Neural cell (in vitro differentiated cells): ENCODE data around the gene ERRFI1. TPM values are rescaled to one million over a fixed set of nuclear protein-coding genes. Genes with fewer than 3 reads are reported as not detected.

Experiments used
- H2AFZ ChIP-seq: fragments of 200-600, 300-800 bp; sonication (generic), shearing (Covaris generic); 2 replicates; pipeline ENCODE4 v1.6.0; 2014; ENCODE audit warnings: low read depth, mild to moderate bottlenecking, antibody characterized with exemption, low read length, moderate library complexity
- H3F3A ChIP-seq: fragments of 200-600 bp; shearing (Covaris generic); 2 replicates; pipeline ENCODE4 v1.6.1; 2016; ENCODE audit warnings: mild to moderate bottlenecking, moderate library complexity, mixed read lengths, antibody characterized with exemption, low read length; ENCODE audit not compliant: insufficient read depth, poor library complexity, severe bottlenecking
- H3K27ac ChIP-seq: fragments of 200-600, 300-800 bp; sonication (generic), shearing (Covaris generic); 2 replicates; pipeline ENCODE4 v1.5.1; 2014; ENCODE audit warnings: mild to moderate bottlenecking, low read length, moderate library complexity
- H3K27me3 ChIP-seq: fragments of 300-800, 200-600 bp; sonication (generic), shearing (Covaris generic); 2 replicates; pipeline ENCODE4 v1.6.0; 2014; ENCODE audit warnings: mild to moderate bottlenecking, low read depth, low read length, moderate library complexity; ENCODE audit not compliant: insufficient read depth
- H3K36me3 ChIP-seq: fragments of 300-800, 200-600 bp; sonication (generic), shearing (Covaris generic); 2 replicates; pipeline ENCODE4 v1.5.1; 2014; ENCODE audit warnings: mild to moderate bottlenecking, antibody characterized with exemption, low read length, moderate library complexity; ENCODE audit not compliant: insufficient read depth
- H3K4me2 ChIP-seq: fragments of 300-800, 200-600 bp; sonication (generic), shearing (Covaris generic); 2 replicates; pipeline ENCODE4 v1.6.0; 2014; ENCODE audit warnings: mild to moderate bottlenecking, low read length
- H3K4me3 ChIP-seq: fragments of 300-800, 200-600 bp; sonication (generic), shearing (Covaris generic); 2 replicates; pipeline ENCODE4 v1.5.1; 2014; ENCODE audit warnings: mild to moderate bottlenecking, low read length, moderate library complexity
- H3K79me2 ChIP-seq: fragments of 200-600 bp; shearing (Covaris generic); replicated peaks from 2 replicates; pipeline ENCODE4 v1.6.0; 2014; ENCODE audit warnings: mild to moderate bottlenecking, low read length, moderate library complexity; ENCODE audit not compliant: insufficient read depth
- H3K9ac ChIP-seq: fragments of 300-800, 200-600 bp; sonication (generic), shearing (Covaris generic); 2 replicates; pipeline ENCODE4 v1.6.1; 2016; ENCODE audit warnings: mild to moderate bottlenecking, low read length, mixed read lengths
- H3K9me2 ChIP-seq: fragments of 200-600 bp; shearing (Covaris generic); 2 replicates; pipeline ENCODE4 v1.6.1; 2016; ENCODE audit warnings: mild to moderate bottlenecking, low read length, mixed read lengths; ENCODE audit not compliant: insufficient read depth
- H3K9me3 ChIP-seq: fragments of 200-600, 300-800 bp; sonication (generic), shearing (Covaris generic); 2 replicates; pipeline ENCODE4 v1.6.1; 2016; ENCODE audit warnings: mild to moderate bottlenecking, mixed run types, low read length, moderate library complexity, mixed read lengths
- H4K20me1 ChIP-seq: fragments of 200-600 bp; shearing (Covaris generic); 2 replicates; pipeline ENCODE4 v1.6.1; 2016; ENCODE audit warnings: mild to moderate bottlenecking, mixed run types; ENCODE audit not compliant: insufficient read depth
- CTCF ChIP-seq: fragments of 450-650 bp; IDR thresholded peaks from 2 replicates; pipeline ENCODE4 v1.5.1; 2014; ENCODE audit warnings: antibody characterized with exemption, mild to moderate bottlenecking, moderate library complexity; ENCODE audit not compliant: poor library complexity, severe bottlenecking
- EP300 ChIP-seq: fragments of 450-650 bp; conservative IDR thresholded peaks from 2 replicates; pipeline ENCODE4 v1.6.1; 2014; ENCODE audit warnings: antibody characterized with exemption, mild to moderate bottlenecking, moderate library complexity; ENCODE audit not compliant: poor library complexity, severe bottlenecking
- EZH2 ChIP-seq: fragments of 200-600, 300-800 bp; shearing (Covaris generic), sonication (generic); IDR thresholded peaks from 2 replicates; pipeline ENCODE4 v1.6.1; 2014; ENCODE audit warnings: antibody characterized with exemption, low read length, borderline replicate concordance, mild to moderate bottlenecking; ENCODE audit not compliant: insufficient read depth, poor library complexity, severe bottlenecking
- MXI1 ChIP-seq: fragments of 450-650 bp; conservative IDR thresholded peaks from 2 replicates; pipeline ENCODE4 v1.6.1; 2014; ENCODE audit warnings: antibody characterized with exemption, mild to moderate bottlenecking; ENCODE audit not compliant: poor library complexity, severe bottlenecking
- POLR2AphosphoS5 ChIP-seq: IDR thresholded peaks from 2 replicates; pipeline ENCODE4 v1.6.1; 2012
- RAD21 ChIP-seq: fragments of 450-650 bp; conservative IDR thresholded peaks from 2 replicates; pipeline ENCODE4 v1.6.1; 2014; ENCODE audit warnings: antibody characterized with exemption, mild to moderate bottlenecking, moderate library complexity
- REST ChIP-seq: IDR thresholded peaks from 2 replicates; pipeline ENCODE4 v1.6.1; 2012; ENCODE audit warnings: borderline replicate concordance
- SMC3 ChIP-seq: fragments of 450-650 bp; conservative IDR thresholded peaks from 2 replicates; pipeline ENCODE4 v1.6.1; 2014; ENCODE audit warnings: antibody characterized with exemption, mild to moderate bottlenecking, moderate library complexity; ENCODE audit not compliant: poor library complexity
- TAF1 ChIP-seq: IDR thresholded peaks from 2 replicates; pipeline ENCODE4 v1.6.1; 2012; ENCODE audit warnings: low read depth
- polyA plus RNA-seq: library from polyadenylated mRNA; depleted of rRNA; stranded (reverse); fragments of >200 nt; gene quantifications from 2 replicates; pipeline ENCODE4 v1.2.3, GENCODE V29; 2014

ERRFI1 gene
- polyA plus RNA-seq, 1 donor from 2014 or later, result 72.9 TPM

- H3K9me3 ChIP-seq, result no peaks in the 10 kb centered on the region
- no peaks in the 10 kb centered on the region for H3K36me3 ChIP-seq
- peaks cover 32% of the 10 kb centered on the region for H3K79me2 ChIP-seq
- H4K20me1 ChIP-seq, result no peaks in the 10 kb centered on the region
- no peak overlapping the region for H3K4me3 ChIP-seq
- no peak overlapping the region for H2AFZ ChIP-seq
- H3F3A ChIP-seq, result no peaks in the 10 kb centered on the region
- no peak overlapping the region for H3K4me2 ChIP-seq
- H3K27ac ChIP-seq, result no peak overlapping the region
- no peak for TF ChIP-seq POLR2AphosphoS5
- no peak for TF ChIP-seq EP300
- no peak for TF ChIP-seq CTCF
- no peak for TF ChIP-seq RAD21
- TF ChIP-seq TAF1, result no peak
- TF ChIP-seq EZH2, result no peak
- TF ChIP-seq SMC3, result no peak
- no peak for TF ChIP-seq MXI1
- TF ChIP-seq REST, result no peak
- no peaks in the 10 kb centered on the region for H3K27me3 ChIP-seq
- no peak overlapping the region for H3K9ac ChIP-seq
- H3K9me2 ChIP-seq, result no peaks in the 10 kb centered on the region
Measured at GRCh38 chr1:8013800-8014199, 12.3 kb downstream of the ERRFI1 start.

- H3K9ac ChIP-seq, result no peak overlapping the region
- H3K27me3 ChIP-seq, result no peaks in the 10 kb centered on the region
- TF ChIP-seq TAF1 (no peak), SMC3 (no peak), CTCF (no peak), EZH2 (no peak), EP300 (no peak), REST (no peak), RAD21 (no peak), MXI1 (no peak), POLR2AphosphoS5 (no peak)
- H2AFZ ChIP-seq, result no peak overlapping the region
- H3K9me2 ChIP-seq, result no peaks in the 10 kb centered on the region
- no peaks in the 10 kb centered on the region for H3K36me3 ChIP-seq
- peaks cover 32% of the 10 kb centered on the region for H3K79me2 ChIP-seq
- no peak overlapping the region for H3K4me2 ChIP-seq
- H3K9me3 ChIP-seq, result no peaks in the 10 kb centered on the region
- no peak overlapping the region for H3K27ac ChIP-seq
- H4K20me1 ChIP-seq, result no peaks in the 10 kb centered on the region
- no peak overlapping the region for H3K4me3 ChIP-seq
- H3F3A ChIP-seq, result no peaks in the 10 kb centered on the region
Measured at GRCh38 chr1:8013399-8013798, 12.7 kb downstream of the ERRFI1 start.
